HCT116 (cell line): ENCODE measurements around the gene RFTN1. TPM values are rescaled to one million over a fixed set of nuclear protein-coding genes. Genes with fewer than 3 reads are reported as not detected.

Experiments used
- total RNA-seq: library from RNA; stranded (reverse); gene quantifications from one replicate; pipeline ENCODE4 v1.2.1, GENCODE V29; 2021; ENCODE audit not compliant: unreplicated experiment

Gene RFTN1
- total RNA-seq, 1 experiment from 2014 or later, result 3.9 TPM

Other genes with a start within 250 kb of the RFTN1 start
- 13.8 TPM for gene DPH3, start 248.8 kb downstream of the RFTN1 start, total RNA-seq
- 12.1 TPM for gene OXNAD1, start 248.5 kb downstream of the RFTN1 start, total RNA-seq
- gene DAZL, start 91.7 kb upstream of the RFTN1 start, total RNA-seq, result not detected